Germinal center (tissue), 1 donor: ENCODE measurements around the gene ZNF207.
"Not testable (repeated sequence)": the region's sequence is repeated elsewhere in the genome, so short reads cannot be mapped to it uniquely, and the experiment has no call there.

Experiments used
- DNase-seq: peaks from one replicate; pipeline ENCODE4 v3.0.0; 2012; ENCODE audit warnings: mixed read lengths, low spot score

Gene ZNF207

DNA sequence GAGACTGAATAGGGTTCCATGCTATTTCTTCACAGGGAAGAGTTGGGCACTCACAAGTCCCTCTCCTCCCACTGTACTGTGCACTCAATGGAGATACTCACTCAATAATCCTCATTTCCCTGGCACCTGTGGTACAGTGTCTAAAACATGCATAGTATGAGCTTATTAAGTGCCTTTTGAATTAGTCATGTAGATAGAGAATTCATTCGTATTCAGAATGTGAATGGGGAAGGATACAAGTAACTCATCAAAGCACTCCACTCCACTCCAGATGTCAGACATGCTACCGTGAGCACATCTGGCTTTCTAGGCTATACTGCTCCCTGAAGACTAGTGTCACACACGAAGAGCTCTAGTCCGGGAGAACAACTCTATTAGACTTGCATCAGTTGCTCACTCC, 14.3 kb upstream of the ZNF207 start:
- no peak for DNase-seq

DNA sequence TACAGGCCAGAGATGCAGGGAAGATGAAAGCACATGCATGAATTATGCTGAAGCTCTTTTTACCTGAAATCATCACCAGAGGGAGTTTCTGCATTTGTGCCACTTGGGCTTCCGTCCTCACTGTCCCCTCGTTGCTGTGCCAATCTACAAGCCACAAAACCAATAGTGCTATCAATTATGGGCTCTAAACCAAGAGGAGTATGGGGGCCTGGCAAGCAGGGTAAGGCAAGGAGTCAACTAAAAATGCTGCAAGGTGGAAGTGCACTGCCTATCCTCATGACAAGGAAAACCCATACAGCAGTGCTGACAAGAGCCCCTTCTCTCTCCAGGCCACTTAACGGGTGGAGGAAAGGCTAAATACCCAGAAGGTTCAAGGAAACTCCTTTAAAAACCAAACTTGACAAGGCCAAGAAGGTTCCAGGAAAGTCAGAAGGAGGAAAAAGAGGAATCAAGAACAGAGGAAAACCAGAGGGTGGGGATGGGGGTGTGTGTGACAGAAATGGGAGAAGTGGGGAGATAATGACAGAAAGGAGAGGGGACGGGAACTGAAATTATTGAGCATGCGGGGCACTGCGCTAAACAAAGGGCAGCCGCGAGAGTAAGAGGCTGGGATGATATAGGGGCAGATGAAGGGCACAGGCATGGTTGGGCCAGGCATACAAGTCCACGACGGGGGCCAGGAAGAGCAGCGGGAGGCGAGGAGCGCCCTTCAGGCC, 8.7 kb upstream of the ZNF207 start:
- peak; percentile 44 for DNase-seq

- DNase-seq, result peak; percentile 64
Observed at GRCh38 chr17:32341857-32342602, 7.9 kb upstream of the ZNF207 start, which contains the start of gene C17orf75. C17orf75 (minus strand) TSS chr17:32342173; CDS start chr17:32342139, 34 bp downstream.

GRCh38 chr17:32342603-32343325, 7.2 kb upstream of the ZNF207 start:
- DNase-seq, result no peak

DNA sequence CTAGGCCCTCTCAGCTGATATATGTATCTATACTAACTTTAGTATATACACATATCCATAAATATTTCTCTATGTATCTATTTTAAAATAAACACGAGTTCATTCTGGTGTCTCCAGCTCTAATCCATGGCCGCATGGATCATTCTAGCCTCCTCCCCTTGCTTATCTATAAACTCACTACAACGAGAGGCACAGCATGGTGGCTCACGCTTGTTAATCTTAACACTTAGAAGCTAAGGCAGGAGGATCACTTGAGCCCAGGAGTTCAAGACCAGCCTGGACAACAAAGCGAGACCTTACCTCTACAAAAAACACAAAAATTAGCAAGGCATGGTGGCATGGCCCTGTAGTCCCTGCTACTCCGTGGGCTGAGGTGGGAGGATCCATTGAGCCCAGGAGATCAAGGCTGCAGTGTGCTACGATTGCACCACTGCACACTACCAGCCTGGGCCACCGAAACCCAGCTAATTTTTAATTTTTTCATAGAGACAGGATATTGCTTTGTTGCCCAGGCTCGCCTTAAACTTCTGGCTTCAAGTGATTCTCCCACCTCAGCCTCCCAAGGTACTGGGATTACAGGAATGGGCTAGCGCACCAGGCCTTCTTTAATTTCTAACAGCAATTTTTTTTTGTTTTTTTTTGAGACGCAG, 3.9 kb upstream of the ZNF207 start:
- DNase-seq, result no peak

DNA sequence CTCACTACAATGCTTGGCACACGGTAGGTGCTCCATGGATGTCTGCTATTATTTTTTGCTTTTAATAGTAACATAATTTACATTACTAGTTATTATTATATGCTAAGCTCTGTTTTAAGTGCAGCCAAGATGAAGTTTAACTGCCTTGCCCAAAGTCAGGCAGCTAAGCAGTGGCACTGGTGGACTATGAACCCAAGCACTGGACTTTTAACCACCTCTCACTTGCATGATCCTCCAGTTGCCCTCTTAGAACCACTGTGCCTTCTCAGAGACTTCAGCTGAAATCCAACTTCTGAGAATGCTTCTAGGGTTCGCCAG, 1.5 kb upstream of the ZNF207 start:
- no peak for DNase-seq

- no peak for DNase-seq
Observed at GRCh38 chr17:32349503-32349853, 479 bp upstream of the ZNF207 start.

GRCh38 chr17:32350666-32351418, 885 bp downstream of the ZNF207 start:
- peak; percentile 10 for DNase-seq

- DNase-seq, result not testable (repeated sequence)
Observed at GRCh38 chr17:32352734-32353133, 2.8 kb downstream of the ZNF207 start.

- DNase-seq, result no peak
Observed at GRCh38 chr17:32355649-32356377, 5.9 kb downstream of the ZNF207 start.

DNA sequence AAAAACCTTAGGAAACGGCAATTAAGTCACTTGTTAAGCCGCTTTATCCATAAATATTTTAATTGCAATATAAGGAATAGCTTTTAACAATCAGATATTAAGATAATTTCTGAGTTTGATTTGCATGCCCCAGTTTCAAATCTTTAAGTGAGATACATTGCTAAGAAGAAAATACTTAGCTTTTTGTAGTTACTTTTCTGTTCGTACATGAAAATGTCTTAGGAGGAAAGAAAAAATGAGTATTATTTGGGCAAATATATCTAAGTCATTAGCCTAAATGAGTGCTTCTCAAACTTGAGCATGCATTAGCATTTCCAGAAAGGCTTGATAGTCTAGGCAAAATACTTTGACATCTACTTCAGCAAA, 6.4 kb downstream of the ZNF207 start:
- DNase-seq, result no peak

DNA sequence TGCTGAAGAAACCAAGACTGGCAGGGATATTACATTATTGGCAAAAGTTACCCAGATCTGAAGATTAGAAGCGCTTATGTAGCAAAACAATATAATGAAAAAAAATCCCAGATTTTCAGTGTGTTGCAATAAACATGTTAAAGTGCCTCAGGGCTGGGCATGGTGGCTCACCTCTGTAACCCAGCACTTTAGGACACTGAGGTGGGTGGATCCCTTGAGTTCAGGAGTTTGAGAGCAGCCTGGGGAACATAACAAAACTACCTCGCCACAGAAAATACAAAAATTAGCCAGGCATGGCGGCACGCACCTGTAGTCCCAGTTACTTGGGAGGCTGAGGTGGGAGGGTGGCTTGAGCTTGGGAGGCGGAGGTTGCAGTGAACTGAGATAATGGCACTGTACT, 6.8 kb downstream of the ZNF207 start:
- no peak for DNase-seq

DNA sequence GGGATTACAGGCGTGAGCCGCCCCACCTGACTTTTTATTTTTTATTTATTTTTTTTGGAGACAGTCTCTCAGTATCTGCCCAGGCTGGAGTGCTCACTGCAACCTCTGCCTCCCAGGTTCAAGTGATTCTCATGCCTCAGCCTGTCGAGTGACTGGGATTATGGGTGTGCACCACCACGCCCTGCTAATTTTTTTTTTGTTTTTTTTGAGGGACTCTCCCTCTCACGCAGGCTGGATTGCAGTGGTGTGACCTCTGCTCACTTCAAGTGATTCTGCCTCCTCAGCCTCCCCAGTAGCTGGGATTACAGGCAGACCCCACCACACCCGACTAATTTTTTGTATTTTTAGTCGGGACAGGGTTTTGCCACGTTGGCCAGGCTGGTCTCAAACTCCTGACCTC, 7.7 kb downstream of the ZNF207 start:
- no peak for DNase-seq

- DNase-seq, result no peak
Observed at GRCh38 chr17:32361270-32361669, 11.3 kb downstream of the ZNF207 start.

- DNase-seq, result no peak
Observed at GRCh38 chr17:32370426-32370825, 20.5 kb downstream of the ZNF207 start.

- DNase-seq, result no peak
Observed at GRCh38 chr17:32382526-32383223, 32.7 kb downstream of the ZNF207 start.

- DNase-seq, result no peak
Observed at GRCh38 chr17:32383926-32384434, 34.0 kb downstream of the ZNF207 start.

GRCh38 chr17:32385121-32385520, 35.2 kb downstream of the ZNF207 start:
- no peak for DNase-seq

- no peak for DNase-seq
Observed at GRCh38 chr17:32385971-32386370, 36.0 kb downstream of the ZNF207 start.

GRCh38 chr17:32386844-32387243, 36.9 kb downstream of the ZNF207 start:
- no peak for DNase-seq
